Measurements from ENCODE around the gene SLC25A38.

- TF ChIP-seq CTCF (conservative IDR thresholded peaks at IDR 0.05) (no peak), ZFX (IDR thresholded peaks at IDR 0.05) (no peak)
Observed at GRCh38 chr3:39388741-39389248, 5.6 kb downstream of the SLC25A38 start.

Data from C4-2B (cell line).